DND-41 (cell line): ENCODE measurements around the gene TNN.

ENCODE experiments used
- ATAC-seq: fragments of 200-7000 bp; cut with Tn5 transposase; 3 replicates; pipeline ENCODE4 v1.9.1; 2021; ENCODE audit warnings: low read depth; ENCODE audit not compliant: insufficient read depth
- DNase-seq: peaks from one replicate; pipeline ENCODE4 v3.0.0-alpha.2; 2020
- H2AFZ ChIP-seq: 2 replicates; pipeline ENCODE4 v1.6.0; 2012; ENCODE audit warnings: low read depth, low read length
- H3K27ac ChIP-seq: 2 replicates; pipeline ENCODE4 v1.5.1; 2012; ENCODE audit warnings: low read length, inconsistent platforms
- H3K27me3 ChIP-seq: fragments of 200-600 bp; sonication (generic); 2 replicates; pipeline ENCODE4 v1.6.0; 2012; ENCODE audit warnings: low read length, mild to moderate bottlenecking, inconsistent platforms; ENCODE audit not compliant: insufficient read depth, poor library complexity
- H3K36me3 ChIP-seq: 2 replicates; pipeline ENCODE4 v1.5.1; 2012; ENCODE audit warnings: low read length, inconsistent platforms; ENCODE audit not compliant: insufficient read depth
- H3K4me1 ChIP-seq: 2 replicates; pipeline ENCODE4 v1.5.1; 2012; ENCODE audit warnings: mild to moderate bottlenecking, low read length; ENCODE audit not compliant: insufficient read depth
- H3K4me2 ChIP-seq: 2 replicates; pipeline ENCODE4 v1.6.0; 2012; ENCODE audit warnings: mild to moderate bottlenecking, moderate library complexity, low read length, inconsistent platforms; ENCODE audit not compliant: insufficient read depth
- H3K4me3 ChIP-seq, 2 experiments: fragments of 200-600 bp in 1 of 2; shearing (Covaris generic) in 1 of 2; 2 replicates each; pipeline ENCODE4 v1.5.1; 2012 to 2016; ENCODE audit warnings: inconsistent platforms in 2 of 2, low read length in 2 of 2, mild to moderate bottlenecking in 2 of 2, low read depth in 1 of 2, moderate library complexity in 1 of 2
- H3K79me2 ChIP-seq: 2 replicates; pipeline ENCODE4 v1.6.0; 2012; ENCODE audit warnings: low read length, inconsistent platforms; ENCODE audit not compliant: insufficient read depth
- H3K9ac ChIP-seq: 2 replicates; pipeline ENCODE4 v1.6.0; 2012; ENCODE audit warnings: low read depth, mild to moderate bottlenecking, inconsistent platforms, low read length, moderate library complexity
- H3K9me3 ChIP-seq: 2 replicates; pipeline ENCODE4 v1.5.1; 2012; ENCODE audit warnings: low read length, moderate library complexity, mild to moderate bottlenecking, inconsistent platforms; ENCODE audit not compliant: insufficient read depth, severe bottlenecking
- H4K20me1 ChIP-seq: 2 replicates; pipeline ENCODE4 v1.6.0; 2012; ENCODE audit warnings: low read length; ENCODE audit not compliant: insufficient read depth
- CTCF ChIP-seq: IDR thresholded peaks from 2 replicates; pipeline ENCODE4 v1.5.1; 2012; ENCODE audit warnings: borderline replicate concordance, low read length, moderate library complexity, mild to moderate bottlenecking; ENCODE audit not compliant: poor library complexity, severe bottlenecking; ENCODE audit errors: extremely low read depth
- EZH2 ChIP-seq: IDR thresholded peaks from 3 replicates; pipeline ENCODE4 v1.6.1; 2012; ENCODE audit warnings: borderline replicate concordance, low read depth, mild to moderate bottlenecking, moderate library complexity, low read length, inconsistent platforms; ENCODE audit not compliant: severe bottlenecking

The TNN gene

GRCh38 chr1:175164751-175165150 lies 97.1 kb downstream of the TNN start:
- H3K9ac ChIP-seq, result no peak overlapping the region
- H3K9me3 ChIP-seq, result no peaks in the 10 kb centered on the region
- no peak overlapping the region for H3K4me3 ChIP-seq
- H4K20me1 ChIP-seq, result no peaks in the 10 kb centered on the region
- TF ChIP-seq EZH2, result no peak
- H3K79me2 ChIP-seq, result no peaks in the 10 kb centered on the region
- no peak overlapping the region for H2AFZ ChIP-seq
- DNase-seq, result no peak
- no peaks in the 10 kb centered on the region for H3K27me3 ChIP-seq
- no peaks in the 10 kb centered on the region for H3K36me3 ChIP-seq
- H3K4me1 ChIP-seq, result no peaks in the 10 kb centered on the region
- ATAC-seq, result no peak
- H3K27ac ChIP-seq, result no peak overlapping the region
- no peak overlapping the region for H3K4me2 ChIP-seq

GRCh38 chr1:175166746-175167145 lies 99.1 kb downstream of the TNN start:
- no peaks in the 10 kb centered on the region for H3K27me3 ChIP-seq
- DNase-seq, result no peak
- H3K27ac ChIP-seq, result no peak overlapping the region
- no peak overlapping the region for H3K4me2 ChIP-seq
- no peak for TF ChIP-seq CTCF
- no peak for TF ChIP-seq EZH2
- H3K36me3 ChIP-seq, result no peaks in the 10 kb centered on the region
- no peak for ATAC-seq
- H2AFZ ChIP-seq, result no peak overlapping the region
- H3K9me3 ChIP-seq, result no peaks in the 10 kb centered on the region
- no peak overlapping the region for H3K4me3 ChIP-seq
- H3K4me1 ChIP-seq, result no peaks in the 10 kb centered on the region
- H3K9ac ChIP-seq, result no peak overlapping the region
- no peaks in the 10 kb centered on the region for H4K20me1 ChIP-seq
- H3K79me2 ChIP-seq, result no peaks in the 10 kb centered on the region

GRCh38 chr1:175167861-175168260 lies 100.2 kb downstream of the TNN start:
- no peak overlapping the region for H3K4me2 ChIP-seq
- H3K79me2 ChIP-seq, result no peaks in the 10 kb centered on the region
- H3K27me3 ChIP-seq, result no peaks in the 10 kb centered on the region
- H3K9me3 ChIP-seq, result no peaks in the 10 kb centered on the region
- no peaks in the 10 kb centered on the region for H4K20me1 ChIP-seq
- H3K27ac ChIP-seq, result no peak overlapping the region
- no peaks in the 10 kb centered on the region for H3K4me1 ChIP-seq
- H2AFZ ChIP-seq, result no peak overlapping the region
- no peak for TF ChIP-seq EZH2
- TF ChIP-seq CTCF, result no peak
- H3K9ac ChIP-seq, result no peak overlapping the region
- no peaks in the 10 kb centered on the region for H3K36me3 ChIP-seq
- no peak for ATAC-seq
- DNase-seq, result no peak
- no peak overlapping the region for H3K4me3 ChIP-seq

- H3K9me3 ChIP-seq, result no peaks in the 10 kb centered on the region
- no peak overlapping the region for H3K4me3 ChIP-seq
- TF ChIP-seq EZH2, result no peak
- TF ChIP-seq CTCF, result no peak
- H3K27ac ChIP-seq, result no peak overlapping the region
- H3K4me2 ChIP-seq, result no peak overlapping the region
- H3K79me2 ChIP-seq, result no peaks in the 10 kb centered on the region
- no peak overlapping the region for H3K9ac ChIP-seq
- H2AFZ ChIP-seq, result no peak overlapping the region
- no peaks in the 10 kb centered on the region for H3K4me1 ChIP-seq
- no peak for ATAC-seq
- H3K27me3 ChIP-seq, result no peaks in the 10 kb centered on the region
- no peaks in the 10 kb centered on the region for H4K20me1 ChIP-seq
- no peaks in the 10 kb centered on the region for H3K36me3 ChIP-seq
- DNase-seq, result no peak
Observed at GRCh38 chr1:175168782-175169181, 101.1 kb downstream of the TNN start.
